Muscle of leg (tissue), 11 donors: Measurements from ENCODE around the gene ZNF622. TPM values are rescaled to one million over a fixed set of nuclear protein-coding genes. Genes with fewer than 3 reads are reported as not detected.

Experiments
- DNase-seq: peaks from one replicate; pipeline ENCODE4 v3.0.0; 2013
- H3K27ac ChIP-seq: one replicate; pipeline ENCODE4 v1.5.1; 2013; ENCODE audit warnings: mild to moderate bottlenecking, low read length, control low read depth
- H3K27me3 ChIP-seq: one replicate; pipeline ENCODE4 v1.6.1; 2013; ENCODE audit warnings: low read length; ENCODE audit not compliant: control insufficient read depth, insufficient read depth
- H3K36me3 ChIP-seq: one replicate; pipeline ENCODE4 v1.6.1; 2013; ENCODE audit warnings: low read length; ENCODE audit not compliant: control insufficient read depth, insufficient read depth
- H3K4me1 ChIP-seq: one replicate; pipeline ENCODE4 v1.6.1; 2013; ENCODE audit warnings: low read length; ENCODE audit not compliant: control insufficient read depth, insufficient read depth
- H3K4me3 ChIP-seq: one replicate; pipeline ENCODE4 v1.5.1; 2013; ENCODE audit warnings: low read length, control low read depth
- H3K9me3 ChIP-seq: replicated peaks from 2 replicates; pipeline ENCODE4 v1.6.1; 2013; ENCODE audit warnings: low read depth, low read length; ENCODE audit not compliant: control insufficient read depth
- WGBS: methylation state at CpG from one replicate; pipeline ENCODE4 v1.1.5; 2013; ENCODE audit warnings: missing lambda C conversion rate; ENCODE audit not compliant: insufficient coverage; 5-methylcytosine and 5-hydroxymethylcytosine counted together
- polyA plus RNA-seq, 8 donors: library from polyadenylated mRNA; unstranded; fragments of 120-200 nt; gene quantifications; one replicate each; pipeline versions ENCODE4 v1.2.1 to v1.2.3, GENCODE V29; 2013; ENCODE audit warnings: inconsistent platforms in 1 of 8, low replicate concordance in 1 of 8; ENCODE audit not compliant: insufficient read length in 8 of 8, insufficient read depth in 1 of 8
- total RNA-seq: library from RNA; stranded (reverse); fragments of 120-200 nt; gene quantifications from one replicate; pipeline ENCODE4 v1.2.4, GENCODE V29; 2013

ZNF622 gene
- total and polyA plus RNA-seq, 9 donors = 20.8 to 23.1 (median 22.0) TPM

DNA sequence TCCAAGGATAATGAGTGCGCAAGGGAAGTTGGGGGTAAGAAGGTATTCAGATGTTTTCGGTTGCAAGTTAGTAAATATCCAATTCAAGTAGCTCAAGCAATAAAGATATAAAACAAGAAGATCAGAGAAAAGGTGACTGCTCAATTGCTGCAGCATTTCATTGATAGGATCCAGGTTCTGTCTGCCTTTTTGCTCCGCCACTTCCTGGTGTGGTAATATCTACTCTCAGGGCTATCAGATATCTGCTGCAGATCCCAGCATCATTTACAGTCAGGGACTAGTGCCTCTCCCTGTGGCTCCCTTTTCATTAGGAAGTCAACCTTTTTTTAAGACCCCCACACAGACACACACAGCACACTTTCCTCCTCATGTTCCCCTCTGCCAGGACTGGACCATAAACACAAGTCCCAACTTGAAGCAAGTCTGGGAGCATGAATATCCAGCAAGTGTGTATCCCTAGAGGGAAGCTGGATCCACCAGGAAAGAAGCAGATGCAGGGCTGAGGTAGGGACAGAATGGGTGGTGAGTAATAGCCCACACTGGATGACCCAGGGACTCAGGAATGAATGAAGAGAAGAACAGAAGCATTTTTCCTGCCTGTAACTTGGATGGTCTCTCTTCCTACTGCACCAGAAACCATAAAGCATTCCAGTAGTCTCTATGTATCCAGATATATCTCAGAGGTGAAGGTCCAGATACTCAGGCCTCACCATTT lies 53.7 kb downstream of the ZNF622 start:
- no peak overlapping the region for H3K27ac ChIP-seq
- no peak for DNase-seq
- H3K9me3 ChIP-seq = no peaks in the 10 kb centered on the region
- H3K27me3 ChIP-seq = no peaks in the 10 kb centered on the region
- no peaks in the 10 kb centered on the region for H3K36me3 ChIP-seq
- H3K4me1 ChIP-seq = no peaks in the 10 kb centered on the region
- WGBS = 71% methylated on average over 1 of the region's 3 CpGs
- no peak overlapping the region for H3K4me3 ChIP-seq

DNA sequence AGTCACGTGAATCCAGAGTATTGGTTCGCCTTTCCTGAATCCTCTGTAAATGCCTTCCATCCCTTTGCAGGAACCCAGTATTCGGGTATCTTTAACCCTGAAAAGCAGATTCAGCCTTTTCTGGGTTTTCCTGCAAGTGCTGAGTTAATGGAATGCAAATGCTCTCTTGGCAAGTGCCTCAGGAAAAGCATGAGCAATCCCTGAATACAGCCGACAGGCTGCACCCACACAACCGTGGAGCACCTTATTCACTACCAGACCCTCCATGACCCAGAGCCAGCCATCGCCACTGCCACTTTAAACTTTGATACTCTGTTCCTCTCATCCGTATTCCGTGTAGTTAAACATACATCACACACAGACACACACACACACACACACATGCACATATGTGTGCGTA lies 54.4 kb downstream of the ZNF622 start:
- Histone ChIP-seq H3K27me3 (no peaks in the 10 kb centered on the region), H3K4me1 (no peaks in the 10 kb centered on the region), H3K36me3 (no peaks in the 10 kb centered on the region), H3K4me3 (no peak overlapping the region), H3K27ac (no peak overlapping the region), H3K9me3 (no peaks in the 10 kb centered on the region)
- DNase-seq = no peak
- WGBS = 57% methylated on average over 6 of the region's 9 CpGs

DNA sequence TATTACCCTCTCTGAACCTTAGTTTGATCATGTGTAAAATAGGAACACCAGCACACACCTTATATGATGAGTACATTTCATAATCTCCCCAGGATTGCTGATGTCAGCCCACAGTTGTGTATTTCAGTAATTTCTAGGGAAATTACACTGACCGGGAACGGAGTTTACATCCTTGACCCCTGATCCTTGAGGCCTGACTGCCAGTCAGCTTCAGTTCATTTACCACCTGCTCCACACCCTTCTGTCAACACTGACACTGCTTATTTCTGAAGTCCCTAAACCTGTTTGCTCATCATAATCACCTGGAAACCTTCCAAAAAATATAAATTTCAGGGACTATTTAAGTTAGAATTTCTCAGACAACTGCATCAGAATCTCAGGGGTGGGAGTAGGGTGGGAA lies 55.3 kb downstream of the ZNF622 start:
- DNase-seq = no peak
- H3K27ac ChIP-seq = no peak overlapping the region
- H3K36me3 ChIP-seq = no peaks in the 10 kb centered on the region
- no peaks in the 10 kb centered on the region for H3K9me3 ChIP-seq
- no peaks in the 10 kb centered on the region for H3K4me1 ChIP-seq
- no peak overlapping the region for H3K4me3 ChIP-seq
- 50% methylated on average over 2 of the region's 2 CpGs for WGBS
- no peaks in the 10 kb centered on the region for H3K27me3 ChIP-seq

DNA sequence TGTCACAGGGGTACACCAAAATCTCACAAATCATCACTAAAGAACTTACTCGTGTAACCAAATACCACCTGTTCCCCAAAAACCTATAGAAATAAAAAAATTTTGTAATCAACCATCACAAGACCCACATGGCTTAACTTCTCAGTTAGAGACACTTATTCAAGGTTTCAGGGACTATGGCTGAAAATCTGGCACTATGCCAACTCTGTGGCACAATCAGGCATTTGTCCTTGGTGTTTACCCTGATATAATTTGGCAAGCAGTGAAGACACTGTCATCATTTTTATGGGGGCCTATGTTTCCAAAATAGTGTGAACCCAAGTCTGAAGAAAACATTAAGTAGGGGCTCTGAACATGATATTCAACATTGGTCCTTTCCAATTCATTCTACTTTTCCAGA lies 59.0 kb downstream of the ZNF622 start:
- no CpG with 5 or more reads among the region's 1 CpG for WGBS
- no peaks in the 10 kb centered on the region for H3K9me3 ChIP-seq
- no peak for DNase-seq
- no peak overlapping the region for H3K27ac ChIP-seq
- H3K4me3 ChIP-seq = no peak overlapping the region
- no peaks in the 10 kb centered on the region for H3K4me1 ChIP-seq
- no peaks in the 10 kb centered on the region for H3K27me3 ChIP-seq
- H3K36me3 ChIP-seq = no peaks in the 10 kb centered on the region

DNA sequence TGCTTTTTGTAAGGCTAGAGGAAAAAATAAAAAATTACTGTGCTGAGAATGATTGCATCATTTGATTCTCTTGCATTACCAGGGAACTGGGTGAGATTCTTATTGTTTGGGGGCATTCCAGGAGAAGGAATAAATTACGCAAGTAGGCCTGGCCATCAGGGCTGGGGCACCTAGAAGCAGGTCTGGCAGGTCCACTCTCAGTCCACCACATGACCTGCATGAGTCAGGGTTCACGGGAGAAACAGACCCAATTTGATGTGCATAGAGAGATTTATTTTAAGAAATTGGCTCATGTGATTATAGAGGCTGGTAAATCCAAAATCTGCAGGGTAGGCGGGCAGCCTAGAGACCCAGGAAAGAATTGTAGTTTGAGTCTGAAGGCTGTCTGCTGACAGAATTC lies 59.6 kb downstream of the ZNF622 start:
- Histone ChIP-seq H3K4me1 (no peaks in the 10 kb centered on the region), H3K9me3 (no peaks in the 10 kb centered on the region), H3K27me3 (no peaks in the 10 kb centered on the region), H3K4me3 (no peak overlapping the region), H3K27ac (no peak overlapping the region), H3K36me3 (no peaks in the 10 kb centered on the region)
- no peak for DNase-seq
- WGBS = 81% methylated on average over 3 of the region's 3 CpGs

Other genes with a start within 250 kb of the ZNF622 start
- gene RETREG1, start 151.2 kb upstream of the ZNF622 start, total RNA-seq = 67.3 TPM
- 10 to 100 TPM; 48.7 to 70.0 (median 54.8) TPM for gene RETREG1, start 151.2 kb upstream of the ZNF622 start, polyA plus RNA-seq